Spleen (tissue), 11 donors: ENCODE measurements around the gene CACNB2. TPM values are rescaled to one million over a fixed set of nuclear protein-coding genes. Genes with fewer than 3 reads are reported as not detected.

Source experiments
- DNase-seq: peaks from one replicate; pipeline ENCODE4 v3.0.0-alpha.2; 2020
- H3K27ac ChIP-seq, 8 donors: fragments of 200-600 bp; sonication (generic) in 7 of 8; 1 replicate in 4 of 8; 2 replicates in 4 of 8; pipeline versions ENCODE4 v1.5.0 to v1.8.0; 2016 to 2021; ENCODE audit warnings: inconsistent platforms in 4 of 8, mild to moderate bottlenecking in 4 of 8, moderate library complexity in 1 of 8
- H3K27me3 ChIP-seq, 7 donors: fragments of 200-600 bp; sonication (generic) in 6 of 7; replicated peaks in 1 of 7; 1 replicate in 4 of 7; 2 replicates in 3 of 7; pipeline versions ENCODE4 v1.5.0 to v1.8.0; 2016 to 2021; ENCODE audit warnings: inconsistent platforms in 3 of 7, mild to moderate bottlenecking in 1 of 7
- H3K36me3 ChIP-seq, 6 donors: fragments of 200-600 bp; sonication (generic) in 5 of 6; 1 replicate in 4 of 6; 2 replicates in 2 of 6; pipeline versions ENCODE4 v1.5.0 to v1.8.0; 2016 to 2021; ENCODE audit warnings: inconsistent platforms in 2 of 6
- H3K4me1 ChIP-seq, 6 donors: fragments of 200-600 bp; sonication (generic) in 5 of 6; 1 replicate in 3 of 6; 2 replicates in 3 of 6; pipeline versions ENCODE4 v1.5.0 to v1.8.0; 2016 to 2021; ENCODE audit warnings: inconsistent platforms in 3 of 6
- H3K4me3 ChIP-seq, 8 donors: fragments of 200-600 bp; sonication (generic) in 7 of 8; 1 replicate in 4 of 8; 2 replicates in 4 of 8; pipeline versions ENCODE4 v1.5.0 to v1.8.0; 2016 to 2021; ENCODE audit warnings: inconsistent platforms in 4 of 8, mild to moderate bottlenecking in 4 of 8, moderate library complexity in 2 of 8
- H3K9me3 ChIP-seq, 8 donors: fragments of 200-600 bp; sonication (generic) in 7 of 8; 1 replicate in 4 of 8; 2 replicates in 4 of 8; pipeline versions ENCODE4 v1.5.0 to v1.8.0; 2016 to 2021; ENCODE audit warnings: inconsistent platforms in 4 of 8
- POLR2A ChIP-seq, 3 donors: fragments of 450-650 bp; IDR thresholded peaks; one replicate each; pipeline ENCODE4 v1.5.1; 2017; ENCODE audit warnings: antibody characterized with exemption in 3 of 3, mild to moderate bottlenecking in 1 of 3
- POLR2AphosphoS5 ChIP-seq, 3 donors: sonication (generic); formaldehyde crosslinking; IDR thresholded peaks; one replicate each; pipeline ENCODE4 v1.5.1; 2017; ENCODE audit warnings: antibody characterized with exemption in 3 of 3
- WGBS, 5 donors: extraction: QIAGEN DNeasy Blood & Tissue Kit in 3 of 5; methylation state at CpG; one replicate each; pipeline versions ENCODE4 v1.1.5 to v1.1.7; 2013 to 2018; 5-methylcytosine and 5-hydroxymethylcytosine counted together
- intact Hi-C: fragments of 100-400 bp; cut with DNase I; formaldehyde crosslinking; loops from one replicate; pipeline ENCODE4 v1.15.0; 2023; ENCODE audit warnings: low total_unique reads
- polyA plus RNA-seq, 3 donors: library from polyadenylated mRNA; stranded (reverse); fragments of 200-250 nt; gene quantifications; one replicate each; pipeline ENCODE4 v1.2.1, GENCODE V29; 2013
- total RNA-seq, 7 donors: library from RNA; depleted of rRNA in 3 of 7; stranded (reverse); fragments of >200 nt in 3 of 7; fragmentation: NEBNext Ultra II Directional in 4 of 7; extraction: Animal tissue kit (Norgen Biotek cat#: 25700) in 4 of 7; gene quantifications; one replicate each; pipeline versions ENCODE4 v1.1.0 to v1.2.1, GENCODE V29; 2016 to 2021
- TF ChIP-seq, protein P1 (sequence below), 11 experiments: fragments of 200-600 bp in 7 of 11; fragments of 450-650 bp in 4 of 11; sonication (generic) in 4 of 11; IDR thresholded peaks in 8 of 11; conservative IDR thresholded peaks in 3 of 11; 1 replicate in 7 of 11; 2 replicates in 4 of 11; pipeline versions ENCODE4 v1.4.0 to v1.8.0; 2016 to 2021; ENCODE audit warnings: antibody characterized with exemption in 11 of 11, inconsistent platforms in 4 of 11, mild to moderate bottlenecking in 1 of 11
- donor health status: healthy with polysubstance abuse.
- donor health status: DM: no; HTN: no; CAD: no; lungs with moderate emphysema.
- donor health status: DM: no; HTN: no; CAD: no.
- donor health status: Bipolar disorder and iron deficiency.
- donor health status: healthy.
- donor health status: DM: no; HTN: no; CAD: no.
- donor health status: DM: yes; HTN: yes; CAD: no.

Gene CACNB2
- total and polyA plus RNA-seq, 10 donors, result 0.17 to 0.79 (median 0.44) TPM; not detected in 1

DNA sequence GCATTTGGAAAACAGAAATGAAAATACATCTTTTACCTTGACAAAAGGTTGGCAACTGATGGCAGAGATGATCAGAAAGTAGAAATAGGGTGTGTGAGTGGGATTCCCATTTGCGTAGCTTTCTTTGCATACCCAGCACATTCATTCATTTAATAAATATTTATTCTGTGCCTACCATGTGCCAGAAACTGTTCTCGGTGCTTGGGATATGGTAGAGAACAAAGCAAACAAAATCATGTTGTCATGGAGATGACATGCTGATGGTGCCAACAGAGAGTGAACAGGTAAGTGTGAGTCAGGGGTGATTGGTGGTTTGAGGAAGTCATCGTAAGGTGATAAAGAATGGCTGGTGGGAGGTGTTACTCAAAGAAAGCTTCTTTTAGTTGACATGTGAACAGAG, 45.4 kb downstream of the CACNB2 start:
- WGBS, 5 donors, result 85 to 98% (median 96%) methylated on average over 3 of the region's 3 CpGs
- intact Hi-C loops, result no loop called here
- DNase-seq, result no peak

DNA sequence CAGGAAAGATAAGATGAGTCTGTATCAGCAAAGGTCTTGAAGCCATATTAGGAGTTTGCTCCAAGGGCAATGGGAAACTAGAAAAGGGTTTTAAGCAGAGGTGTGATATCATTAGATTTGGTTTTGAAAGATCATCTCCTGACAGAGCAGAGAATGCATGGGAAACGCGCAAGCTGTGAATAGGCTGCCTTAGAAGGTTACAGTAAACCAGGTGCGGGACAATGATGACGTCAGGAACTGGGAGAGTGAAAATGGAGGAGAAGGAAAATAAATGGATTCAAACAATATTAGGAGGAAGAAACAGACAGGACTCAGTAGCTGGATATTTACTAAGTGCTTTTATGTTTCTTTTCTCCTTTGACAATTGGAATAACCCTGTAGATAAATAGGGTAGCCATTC, 50.6 kb downstream of the CACNB2 start:
- no peak overlapping the region for H3K27ac ChIP-seq
- no peak for TF ChIP-seq POLR2A (IDR thresholded peaks at IDR 0.05)
- no peak for TF ChIP-seq POLR2AphosphoS5 (IDR thresholded peaks at IDR 0.05)
- TF ChIP-seq, protein P1, sequence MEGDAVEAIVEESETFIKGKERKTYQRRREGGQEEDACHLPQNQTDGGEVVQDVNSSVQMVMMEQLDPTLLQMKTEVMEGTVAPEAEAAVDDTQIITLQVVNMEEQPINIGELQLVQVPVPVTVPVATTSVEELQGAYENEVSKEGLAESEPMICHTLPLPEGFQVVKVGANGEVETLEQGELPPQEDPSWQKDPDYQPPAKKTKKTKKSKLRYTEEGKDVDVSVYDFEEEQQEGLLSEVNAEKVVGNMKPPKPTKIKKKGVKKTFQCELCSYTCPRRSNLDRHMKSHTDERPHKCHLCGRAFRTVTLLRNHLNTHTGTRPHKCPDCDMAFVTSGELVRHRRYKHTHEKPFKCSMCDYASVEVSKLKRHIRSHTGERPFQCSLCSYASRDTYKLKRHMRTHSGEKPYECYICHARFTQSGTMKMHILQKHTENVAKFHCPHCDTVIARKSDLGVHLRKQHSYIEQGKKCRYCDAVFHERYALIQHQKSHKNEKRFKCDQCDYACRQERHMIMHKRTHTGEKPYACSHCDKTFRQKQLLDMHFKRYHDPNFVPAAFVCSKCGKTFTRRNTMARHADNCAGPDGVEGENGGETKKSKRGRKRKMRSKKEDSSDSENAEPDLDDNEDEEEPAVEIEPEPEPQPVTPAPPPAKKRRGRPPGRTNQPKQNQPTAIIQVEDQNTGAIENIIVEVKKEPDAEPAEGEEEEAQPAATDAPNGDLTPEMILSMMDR (IDR thresholded peaks at IDR 0.05 in 8 of 11, conservative IDR thresholded peaks at IDR 0.05 in 3 of 11), result no peak
- H3K36me3 ChIP-seq, result no peaks in the 10 kb centered on the region
- 94 to 98% (median 96%) methylated on average over 4 of the region's 4 CpGs for WGBS, 5 donors
- H3K27me3 ChIP-seq, result no peaks in the 10 kb centered on the region
- no peaks in the 10 kb centered on the region for H3K4me1 ChIP-seq
- no peak overlapping the region for H3K4me3 ChIP-seq
- intact Hi-C loops, result no loop called here
- no peaks in the 10 kb centered on the region for H3K9me3 ChIP-seq
- no peak for DNase-seq

More for the DNA sequence above, 45.4 kb downstream of the CACNB2 start:
- H3K9me3 ChIP-seq, result no peaks in the 10 kb centered on the region
- no peak overlapping the region for H3K27ac ChIP-seq
- no peak for TF ChIP-seq POLR2A (IDR thresholded peaks at IDR 0.05)
- TF ChIP-seq POLR2AphosphoS5 (IDR thresholded peaks at IDR 0.05), result no peak
- TF ChIP-seq, protein P1 (IDR thresholded peaks at IDR 0.05 in 8 of 11, conservative IDR thresholded peaks at IDR 0.05 in 3 of 11), result no peak
- no peaks in the 10 kb centered on the region for H3K36me3 ChIP-seq
- H3K4me3 ChIP-seq, result no peak overlapping the region
- no peaks in the 10 kb centered on the region for H3K4me1 ChIP-seq
- H3K27me3 ChIP-seq, result peaks cover 0 to 4% (median 0%) of the 10 kb centered on the region in 7 donors

DNA sequence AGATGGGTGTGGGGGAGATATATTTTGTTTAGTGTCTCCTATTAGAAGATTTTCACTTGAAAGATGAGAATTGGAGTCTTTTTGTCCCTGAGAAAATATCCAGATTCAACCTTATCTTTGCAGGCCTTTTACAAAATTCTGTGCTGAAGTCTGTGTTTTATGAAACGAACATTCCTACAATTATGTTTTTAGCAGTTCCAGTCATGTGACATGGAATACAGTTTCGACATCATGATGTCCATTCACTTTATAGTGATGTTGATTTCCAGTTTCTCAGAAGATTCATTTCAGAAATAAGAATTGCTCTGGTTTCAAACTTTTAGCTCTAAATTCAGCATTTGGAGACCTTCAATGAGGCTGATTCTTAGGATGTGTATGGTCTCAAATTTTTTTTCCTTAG, 54.4 kb downstream of the CACNB2 start:
- no peaks in the 10 kb centered on the region for H3K36me3 ChIP-seq
- no peaks in the 10 kb centered on the region for H3K9me3 ChIP-seq
- H3K27me3 ChIP-seq, result no peaks in the 10 kb centered on the region
- no peak for TF ChIP-seq POLR2A (IDR thresholded peaks at IDR 0.05)
- TF ChIP-seq POLR2AphosphoS5 (IDR thresholded peaks at IDR 0.05), result no peak
- TF ChIP-seq, protein P1 (IDR thresholded peaks at IDR 0.05 in 8 of 11, conservative IDR thresholded peaks at IDR 0.05 in 3 of 11), result no peak
- no peak overlapping the region for H3K27ac ChIP-seq
- no peak for DNase-seq
- WGBS, 5 donors, result 65 to 89% (median 74%) methylated on average over 2 of the region's 2 CpGs
- H3K4me3 ChIP-seq, result no peak overlapping the region
- no peaks in the 10 kb centered on the region for H3K4me1 ChIP-seq
- intact Hi-C loops, result no loop called here

DNA sequence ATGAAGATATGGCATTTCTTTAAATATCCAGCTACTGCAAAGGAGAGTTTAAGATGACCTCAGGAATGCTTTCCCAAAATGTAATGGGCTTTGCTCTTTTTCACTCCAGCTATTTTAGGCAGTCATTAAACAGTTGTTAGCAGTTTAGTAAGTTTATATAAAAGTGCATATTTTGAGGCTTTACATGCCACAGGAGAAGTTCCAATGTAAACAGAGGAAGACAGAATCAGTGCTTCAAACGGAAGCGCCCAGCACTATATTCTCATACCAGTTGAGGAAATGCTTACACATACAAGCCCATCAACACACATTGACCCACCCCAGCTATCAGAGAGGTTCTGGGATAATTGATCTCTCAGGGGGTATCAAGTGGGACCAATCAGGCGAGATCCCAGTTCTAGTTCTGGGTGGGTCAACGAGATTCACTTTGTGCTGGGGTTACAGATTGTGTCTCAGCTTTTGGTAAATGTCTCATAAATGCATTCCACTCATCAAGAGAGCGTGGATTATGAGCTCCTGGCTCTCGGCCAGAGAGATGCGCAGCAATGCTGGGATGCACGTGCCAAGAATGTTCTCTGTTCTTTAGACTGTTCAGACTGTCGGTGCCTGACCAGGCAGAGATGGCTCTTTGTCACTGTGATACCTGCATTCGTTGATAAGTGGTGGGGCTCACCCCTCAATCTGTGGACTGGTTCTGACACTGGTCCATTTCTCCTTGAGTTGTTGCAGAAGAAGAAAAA, 55.0 kb downstream of the CACNB2 start:
- H3K4me1 ChIP-seq, result no peaks in the 10 kb centered on the region
- H3K36me3 ChIP-seq, result no peaks in the 10 kb centered on the region
- H3K27ac ChIP-seq, result no peak overlapping the region
- no peaks in the 10 kb centered on the region for H3K27me3 ChIP-seq
- no peaks in the 10 kb centered on the region for H3K9me3 ChIP-seq
- no peak for DNase-seq
- intact Hi-C loops, result no loop called here
- WGBS, 5 donors, result 66 to 82% (median 75%) methylated on average over 10 of the region's 10 CpGs
- H3K4me3 ChIP-seq, result no peak overlapping the region
- TF ChIP-seq POLR2AphosphoS5 (IDR thresholded peaks at IDR 0.05), result no peak
- TF ChIP-seq, protein P1 (IDR thresholded peaks at IDR 0.05 in 8 of 11, conservative IDR thresholded peaks at IDR 0.05 in 3 of 11), result no peak
- no peak for TF ChIP-seq POLR2A (IDR thresholded peaks at IDR 0.05)
